HG02571 (cell line): Measurements from ENCODE around the gene CERT1.
"Not testable (repeated sequence)": the region's sequence is repeated elsewhere in the genome, so short reads cannot be mapped to it uniquely, and the experiment has no call there.

Experiments used
- ATAC-seq: cut with Tn5 transposase; IDR thresholded peaks from one replicate; pipeline ENCODE4 v1.9.1; 2021; ENCODE audit warnings: mild to moderate bottlenecking, moderate library complexity; ENCODE audit not compliant: unreplicated experiment

The CERT1 gene

DNA sequence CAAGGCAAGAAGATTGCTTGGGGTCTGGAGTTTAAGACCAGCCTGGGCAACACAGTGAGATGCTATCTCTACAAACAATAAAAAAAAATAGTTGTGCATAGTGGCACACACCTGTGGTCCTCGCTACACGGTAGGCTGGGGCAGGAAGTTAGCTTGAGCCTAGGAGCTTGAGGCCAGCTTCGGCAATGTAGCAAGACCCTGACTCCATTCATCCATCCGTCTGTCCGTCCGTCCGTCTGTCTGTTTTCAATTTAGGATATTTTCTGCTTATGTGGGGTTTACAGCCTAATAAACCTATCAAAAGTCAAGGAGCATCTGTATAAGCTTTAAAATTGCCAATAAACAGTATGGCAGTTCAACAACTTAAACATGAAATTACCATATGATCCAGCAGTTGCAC is 154.7 kb downstream of the CERT1 start:
- ATAC-seq = no peak

DNA sequence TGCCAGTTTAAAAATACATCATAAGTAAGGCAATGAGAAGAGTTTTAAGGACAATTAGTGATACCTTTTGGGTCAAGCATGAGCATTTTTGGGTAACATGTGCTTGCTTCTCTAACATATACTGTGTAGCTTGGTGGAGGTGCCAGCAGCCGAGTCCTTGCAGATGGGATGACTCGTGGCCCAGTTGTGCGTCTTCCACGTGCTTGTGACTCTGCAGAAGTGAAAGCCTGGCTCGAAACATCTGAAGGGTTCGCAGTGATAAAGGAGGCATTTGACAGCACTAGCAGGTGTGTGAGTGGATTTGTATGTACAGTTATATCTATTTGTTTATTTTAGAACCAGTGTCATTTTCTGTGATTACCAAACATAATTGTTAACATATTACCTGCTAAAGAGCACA is 156.2 kb downstream of the CERT1 start:
- no peak for ATAC-seq

DNA sequence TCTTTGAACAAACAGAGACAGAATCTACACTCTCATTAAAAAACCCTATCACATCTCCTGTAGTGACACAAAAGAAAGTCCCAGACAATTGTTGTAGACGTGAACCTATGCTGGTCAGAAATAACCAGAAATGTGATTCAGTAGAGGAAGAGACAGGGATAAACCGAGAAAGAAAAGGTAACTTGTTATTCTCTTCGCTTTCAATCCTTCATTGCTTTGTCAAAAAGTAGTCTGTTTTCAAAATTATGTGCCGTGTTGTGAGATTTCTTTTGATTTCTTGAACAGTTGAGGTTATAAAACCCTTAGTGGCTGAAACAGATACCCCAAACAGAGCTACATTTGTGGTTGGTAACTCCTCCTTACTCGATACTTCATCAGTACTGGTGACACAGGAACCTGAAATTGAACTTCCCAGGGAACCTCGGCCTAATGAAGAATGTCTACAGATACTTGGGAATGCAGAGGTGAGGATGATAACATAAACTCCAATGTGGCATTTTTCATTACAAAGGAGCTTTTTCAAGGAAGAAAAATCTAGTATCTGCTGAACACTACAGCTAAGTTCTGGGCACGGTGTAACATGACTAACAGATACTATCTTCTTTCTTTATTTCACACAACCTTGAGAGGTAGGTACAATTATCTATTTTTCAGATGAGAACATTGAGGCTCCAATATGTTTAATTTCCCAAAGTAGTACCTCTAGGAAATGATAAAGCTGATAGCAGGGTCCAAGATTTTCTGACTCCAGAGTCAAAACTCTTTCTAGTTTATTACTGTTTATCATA is 160.1 kb downstream of the CERT1 start:
- ATAC-seq = no peak

DNA sequence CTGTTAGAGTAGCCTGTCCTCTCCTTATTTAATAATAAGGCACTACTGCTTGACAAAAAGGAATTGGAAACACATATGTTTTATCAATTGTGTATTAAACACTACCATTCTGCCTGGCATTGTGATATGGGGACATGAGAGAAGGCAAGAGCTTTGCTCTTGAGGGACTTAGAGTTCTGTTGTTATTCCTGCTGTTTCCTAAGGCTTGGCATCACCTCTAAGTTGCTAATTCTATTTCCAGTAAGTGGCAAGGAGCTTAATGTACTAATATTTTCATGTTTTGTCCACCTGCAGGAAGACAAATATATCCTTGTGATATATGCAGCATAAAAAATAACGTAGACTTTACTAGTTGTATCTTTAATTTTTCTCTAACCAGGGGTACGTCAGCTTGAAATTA is 161.8 kb downstream of the CERT1 start:
- ATAC-seq = no peak

DNA sequence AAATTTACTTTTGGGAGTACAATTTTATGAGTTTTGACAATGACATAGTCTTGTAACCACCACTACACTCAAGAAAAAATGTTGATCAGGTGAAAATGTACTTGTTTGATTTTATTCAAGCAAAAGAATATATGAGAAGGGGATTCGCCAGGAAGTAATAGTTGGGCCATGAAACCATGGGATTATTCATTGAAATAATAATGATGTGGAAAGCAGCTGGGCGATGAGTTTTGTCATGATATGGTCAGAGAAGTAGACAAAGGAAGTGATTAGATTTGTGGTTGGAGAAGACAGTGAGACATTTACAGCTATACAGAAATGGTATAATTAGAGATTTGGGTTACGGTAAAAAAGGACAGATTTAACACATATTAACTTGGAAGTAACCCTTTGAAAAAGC is 163.2 kb downstream of the CERT1 start:
- no peak for ATAC-seq

DNA sequence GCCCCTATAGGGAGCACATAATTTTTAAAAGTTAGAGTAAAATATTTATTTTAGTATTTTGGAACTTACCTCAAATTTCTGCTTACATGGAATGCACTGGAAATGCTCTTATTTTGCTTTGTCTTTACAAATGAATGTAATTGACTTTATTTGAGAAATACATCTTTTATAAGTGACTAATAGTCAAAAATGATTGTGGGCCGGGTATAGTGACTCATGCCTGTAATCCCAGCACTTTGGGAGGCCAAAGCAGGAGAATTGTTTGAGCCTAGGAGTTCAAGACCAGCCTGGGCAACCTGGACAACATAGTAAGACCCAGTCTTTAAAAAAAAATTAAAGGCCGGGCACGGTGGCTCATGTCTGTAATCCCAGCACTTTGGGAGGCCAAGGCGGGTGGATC is 168.6 kb downstream of the CERT1 start:
- no peak for ATAC-seq

DNA sequence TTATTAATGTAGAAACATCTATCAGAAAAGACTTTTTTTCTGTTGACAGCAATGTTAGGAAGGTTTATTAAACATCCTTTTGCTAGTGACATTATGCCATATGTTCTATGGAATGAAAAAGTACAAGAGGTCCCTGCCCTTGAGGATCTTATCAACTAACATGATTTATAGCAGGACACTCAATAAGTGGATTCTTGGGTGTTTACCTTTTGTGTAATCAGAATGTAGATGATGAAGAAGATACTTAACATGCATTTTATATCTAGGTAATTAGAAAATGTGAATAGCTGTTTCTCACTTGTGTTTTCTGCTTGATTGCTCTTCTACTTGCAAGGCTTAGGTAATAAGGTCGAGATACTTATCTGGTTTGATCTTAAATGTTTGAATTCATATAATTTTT is 169.5 kb downstream of the CERT1 start:
- no peak for ATAC-seq

DNA sequence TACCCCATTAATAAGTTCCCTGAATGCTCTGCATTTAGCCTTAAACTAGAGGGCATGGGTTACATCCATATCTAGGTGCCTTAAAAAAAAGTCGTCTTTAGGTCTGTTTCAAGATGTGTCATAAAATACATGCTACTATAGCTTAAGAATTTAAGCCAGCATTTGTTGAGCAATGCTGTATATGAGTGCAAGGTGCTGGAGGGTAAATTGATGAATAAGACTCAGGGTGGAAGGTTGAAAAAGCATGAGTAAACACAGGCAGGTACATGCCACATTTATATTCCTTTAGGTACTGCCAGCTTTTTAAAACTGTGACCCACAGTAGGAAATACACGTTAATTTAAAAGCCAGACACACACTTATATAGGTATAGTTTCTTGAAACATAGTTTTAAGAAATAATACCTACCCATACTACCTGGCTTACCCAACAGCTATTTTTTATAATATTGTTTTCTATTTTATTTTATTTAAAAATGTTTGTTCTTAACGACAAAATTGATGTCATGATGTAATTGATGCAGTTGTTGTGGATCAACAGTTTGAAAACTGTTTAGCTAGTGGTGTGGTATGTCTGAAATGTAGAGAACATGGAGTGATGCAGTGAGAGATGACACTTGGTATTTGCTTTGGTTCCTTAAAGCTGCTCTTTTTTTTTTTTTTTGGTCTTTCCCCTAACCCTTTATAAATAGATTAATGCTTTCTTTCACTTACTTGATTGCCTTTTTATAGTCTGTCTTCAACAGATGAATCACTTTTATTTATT is 170.5 kb downstream of the CERT1 start:
- no peak for ATAC-seq

DNA sequence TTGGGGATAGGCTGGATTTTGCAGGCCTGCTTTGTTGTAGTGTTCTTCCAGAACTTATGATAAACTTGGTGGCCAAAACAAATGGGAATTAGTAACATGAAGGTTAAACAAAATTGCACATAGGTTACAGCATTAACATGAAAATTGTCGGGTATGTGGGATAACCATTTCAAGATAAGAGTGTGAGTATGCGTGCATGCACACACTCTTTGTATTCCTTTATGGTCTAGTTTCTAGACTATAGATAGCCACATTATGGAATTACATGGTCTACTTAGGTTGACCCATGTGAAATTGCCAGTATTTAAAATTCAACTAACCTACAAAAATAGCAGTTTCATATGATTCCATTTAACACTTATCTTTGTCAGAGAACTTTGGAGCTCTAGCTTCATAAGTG is 173.0 kb downstream of the CERT1 start:
- no peak for ATAC-seq

DNA sequence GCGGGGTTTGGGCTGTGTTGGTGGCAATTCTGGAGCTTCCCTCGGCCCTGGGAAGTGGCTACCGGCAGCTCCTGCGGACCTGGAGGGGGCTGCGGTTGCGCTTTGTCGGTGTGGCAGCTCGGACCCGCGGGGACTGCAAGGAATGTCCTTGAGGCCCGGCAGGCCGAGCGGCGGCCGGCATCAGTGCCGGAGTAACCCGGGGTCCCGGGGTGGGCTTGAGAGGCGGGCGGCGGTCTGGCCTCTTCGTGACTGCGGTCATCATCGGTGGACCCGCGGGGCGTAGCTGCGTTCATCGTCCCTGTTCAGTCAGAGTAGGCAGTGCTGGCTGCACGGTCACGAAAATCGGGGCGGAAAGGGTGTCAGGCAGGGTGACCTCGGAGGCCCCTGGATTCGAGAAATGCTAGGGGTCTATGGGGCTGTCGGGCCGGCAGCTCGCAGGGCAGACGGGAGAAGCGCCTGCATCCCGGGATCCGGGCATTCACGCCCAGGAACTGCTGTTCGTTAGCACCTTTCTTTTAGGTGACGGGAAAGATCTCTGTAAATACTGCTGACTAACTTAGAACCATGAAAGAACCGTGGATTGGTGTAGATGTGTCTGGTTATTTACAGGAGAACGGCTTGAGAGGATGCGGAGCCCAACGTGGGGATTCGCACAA is 173.9 kb downstream of the CERT1 start:
- peak; percentile 1 for ATAC-seq

DNA sequence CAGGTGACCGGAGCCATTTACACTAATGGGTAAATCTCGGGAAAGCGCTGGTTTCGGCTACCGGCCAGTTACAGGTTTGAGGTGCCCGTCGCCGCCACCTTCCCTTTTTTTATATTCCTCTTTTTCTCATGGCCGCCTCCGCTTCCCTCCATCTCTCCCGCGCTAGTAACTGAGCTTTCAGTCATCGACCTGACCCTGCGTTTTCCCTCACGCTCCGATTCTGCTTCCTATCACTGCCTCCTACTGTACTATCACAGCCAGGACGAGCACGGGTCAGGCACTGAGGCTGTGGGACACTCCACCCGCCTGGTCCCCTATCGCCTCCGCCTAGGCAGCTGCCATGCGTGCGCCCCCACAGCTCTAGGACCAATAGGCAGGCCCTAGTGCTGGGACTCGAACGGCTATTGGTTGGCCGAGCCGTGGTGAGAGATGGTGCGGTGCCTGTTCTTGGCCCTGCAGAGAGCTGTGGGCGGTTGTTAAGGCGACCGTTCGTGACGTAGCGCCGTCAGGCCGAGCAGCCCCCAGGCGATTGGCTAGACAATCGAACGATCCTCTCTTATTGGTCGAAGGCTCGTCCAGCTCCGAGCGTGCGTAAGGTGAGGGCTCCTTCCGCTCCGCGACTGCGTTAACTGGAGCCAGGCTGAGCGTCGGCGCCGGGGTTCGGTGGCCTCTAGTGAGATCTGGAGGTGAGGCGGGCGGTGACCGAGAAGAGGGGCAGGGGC is 174.7 kb downstream of the CERT1 start, which contains the start of gene HMGCR:
Gene HMGCR, plus strand, starts transcription at position 606 of the 722 bp plus-strand sequence. CDS start 5,386 bp downstream, outside the sequence.
- peak; percentile 99 for ATAC-seq

DNA sequence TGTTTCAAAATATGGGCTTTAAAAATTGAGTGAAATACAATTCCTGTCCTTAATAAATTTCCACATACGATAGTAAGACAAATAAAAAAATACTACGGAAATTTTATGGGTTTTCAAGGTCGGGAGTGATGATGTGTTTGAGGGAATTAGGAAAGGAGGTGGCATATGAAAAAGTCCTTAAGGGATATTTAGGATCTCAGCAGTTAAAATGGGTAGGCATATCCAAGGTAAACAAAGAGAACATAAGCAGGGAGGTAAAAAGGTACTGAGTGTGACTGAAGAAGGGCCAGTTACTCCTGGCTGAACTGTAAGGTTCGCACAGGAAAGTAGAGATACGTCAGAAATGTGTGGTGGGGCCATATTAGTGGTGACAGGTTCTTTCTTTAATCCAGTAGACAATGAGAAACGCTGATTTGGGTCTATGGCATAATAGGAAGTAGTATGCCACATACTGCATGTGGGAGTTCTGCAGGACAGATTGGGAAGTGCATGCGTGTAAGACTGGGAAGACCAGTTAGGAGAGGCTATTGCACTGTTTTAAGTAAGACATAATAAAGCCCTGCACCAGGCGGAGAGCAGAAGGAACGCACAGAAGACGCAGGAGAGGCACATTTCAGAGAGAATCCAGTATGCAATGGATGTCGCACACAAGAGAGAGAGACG is 175.3 kb downstream of the CERT1 start:
- peak; percentile 0 for ATAC-seq

DNA sequence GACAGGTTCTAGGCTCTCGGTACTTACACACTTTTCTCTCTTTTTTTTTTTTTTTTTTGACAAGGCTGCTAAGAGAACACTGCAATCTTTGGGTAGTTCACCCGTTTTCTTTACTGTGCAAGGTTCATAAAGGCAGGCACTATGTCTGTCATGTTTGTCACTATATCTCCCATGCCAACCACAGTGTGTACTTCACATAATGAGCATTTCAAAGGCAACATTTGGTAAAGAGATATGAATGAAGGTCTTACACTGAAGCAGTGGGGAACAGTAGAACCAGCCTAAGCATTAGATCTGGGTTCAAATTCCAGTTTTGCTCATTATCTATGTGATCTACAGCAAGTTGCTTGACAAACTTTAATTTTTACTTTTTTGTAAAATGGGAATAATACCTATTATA is 175.9 kb downstream of the CERT1 start:
- ATAC-seq = no peak

DNA sequence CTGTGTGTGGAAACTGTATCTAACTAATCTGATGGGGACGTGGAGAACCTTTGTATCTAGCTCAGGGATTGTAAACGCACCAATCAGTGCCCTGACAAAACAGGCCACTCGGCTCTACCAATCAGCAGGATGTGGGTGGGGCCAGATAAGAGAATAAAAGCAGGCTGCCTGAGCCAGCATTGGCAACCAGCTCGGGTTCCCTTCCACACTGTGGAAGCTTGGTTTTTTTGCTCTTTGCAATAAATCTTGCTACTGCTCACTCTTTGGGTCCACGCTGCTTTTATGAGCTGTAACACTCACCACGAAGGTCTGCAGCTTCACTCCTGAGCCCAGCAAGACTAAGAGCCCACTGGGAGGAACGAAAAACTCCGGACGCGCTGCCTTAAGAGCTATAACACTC is 177.0 kb downstream of the CERT1 start:
- not testable (repeated sequence) for ATAC-seq

DNA sequence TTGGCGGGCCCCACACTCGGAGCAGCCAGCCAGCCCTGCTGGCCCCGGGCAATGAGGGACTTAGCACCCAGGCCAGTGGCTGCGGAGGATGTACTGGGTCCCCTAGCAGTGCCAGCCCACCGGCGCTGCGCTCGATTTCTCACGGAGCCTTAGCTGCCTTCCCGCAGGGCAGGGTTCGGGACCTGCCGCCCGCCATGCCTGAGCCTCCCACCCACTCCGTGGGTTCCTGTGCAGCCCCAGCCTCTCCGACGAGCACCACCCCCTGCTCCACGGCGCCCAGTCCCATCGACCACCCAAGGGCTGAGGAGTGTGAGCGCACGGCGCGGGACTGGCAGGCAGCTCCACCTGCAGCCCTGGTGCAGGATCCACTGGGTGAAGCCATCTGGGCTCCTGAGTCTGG is 177.7 kb downstream of the CERT1 start:
- ATAC-seq = not testable (repeated sequence)

DNA sequence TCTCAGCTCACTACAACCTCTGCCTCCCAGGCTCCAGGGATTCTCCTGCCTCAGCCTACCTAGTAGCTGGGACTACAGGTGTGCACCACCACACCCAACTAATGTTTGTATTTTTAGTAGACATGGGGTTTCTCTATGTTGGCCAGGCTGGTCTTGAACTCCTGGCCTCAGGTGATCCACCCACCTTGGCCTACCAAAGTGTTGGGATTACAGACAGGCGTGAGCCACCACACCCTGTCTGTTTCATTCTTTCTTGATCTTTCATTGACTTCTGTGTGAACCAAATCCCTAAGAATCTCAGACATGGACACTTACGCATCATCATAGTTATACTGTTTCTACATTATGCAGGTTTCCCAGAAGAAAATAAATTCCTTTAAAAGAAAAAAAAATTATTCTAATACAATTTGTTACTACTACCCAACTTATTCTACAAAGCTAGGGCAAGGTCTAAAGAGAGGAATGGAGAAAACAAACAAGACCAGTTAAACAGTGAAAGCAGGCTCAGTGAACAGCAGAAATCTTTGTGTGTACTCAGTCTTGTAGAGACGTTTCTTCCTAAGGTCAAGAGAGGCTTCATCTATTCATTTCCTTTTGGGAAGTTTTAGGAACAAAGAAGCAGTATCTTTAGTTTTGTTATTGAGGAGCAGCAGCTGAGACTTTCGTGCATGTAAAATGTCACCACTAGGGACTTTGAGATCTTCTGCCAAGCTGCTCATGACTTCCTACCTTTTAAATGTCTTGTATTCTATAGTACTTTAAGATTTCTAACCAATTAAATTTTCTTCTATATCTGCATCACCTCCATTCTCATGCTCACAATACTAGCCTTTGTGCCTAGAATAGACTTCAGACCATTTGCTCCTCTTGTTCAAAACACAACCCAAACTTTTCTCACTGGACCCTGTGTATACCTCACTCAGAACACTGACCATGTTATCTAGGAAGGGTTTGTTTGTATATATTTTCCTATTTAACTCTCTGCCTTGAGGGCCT is 180.0 kb downstream of the CERT1 start:
- ATAC-seq = no peak

DNA sequence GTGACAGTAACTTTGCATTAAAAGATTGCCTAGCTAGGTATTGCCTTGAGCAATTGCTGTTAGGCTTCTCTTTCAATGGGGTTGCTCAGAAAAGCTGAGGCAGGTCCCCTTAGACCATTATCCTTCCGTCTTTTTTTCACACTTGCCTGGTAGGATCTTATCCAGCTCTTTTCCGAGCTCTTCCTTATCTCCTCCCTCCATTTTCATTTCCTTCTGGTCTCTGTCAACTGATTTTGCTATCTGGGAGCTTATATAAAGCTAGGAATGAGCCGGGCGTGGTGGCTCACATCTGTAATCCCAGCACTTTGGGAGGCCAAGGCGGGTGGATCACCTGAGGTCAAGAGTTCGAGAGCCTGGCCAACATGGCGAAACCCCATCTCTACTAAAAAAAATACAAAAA is 181.0 kb downstream of the CERT1 start:
- no peak for ATAC-seq
